Fibroblast of skin of left biceps (primary cell): ENCODE measurements around the gene MT1A.
"Not testable (repeated sequence)": the region's sequence is repeated elsewhere in the genome, so short reads cannot be mapped to it uniquely, and the experiment has no call there.

ENCODE experiments used
- DNase-seq, 2 experiments: peaks; one replicate each; pipeline ENCODE4 v3.0.0-alpha.2; 2013; ENCODE audit warnings: low read depth in 2 of 2

MT1A gene

GRCh38 chr16:56657555-56658326 lies 19.3 kb downstream of the MT1A start, which contains the start of gene MT1F:
TSS of gene MT1F (plus strand) at chr16:56657959. CDS start at chr16:56658059, 100 bp downstream.
- DNase-seq, result no peak

DNA sequence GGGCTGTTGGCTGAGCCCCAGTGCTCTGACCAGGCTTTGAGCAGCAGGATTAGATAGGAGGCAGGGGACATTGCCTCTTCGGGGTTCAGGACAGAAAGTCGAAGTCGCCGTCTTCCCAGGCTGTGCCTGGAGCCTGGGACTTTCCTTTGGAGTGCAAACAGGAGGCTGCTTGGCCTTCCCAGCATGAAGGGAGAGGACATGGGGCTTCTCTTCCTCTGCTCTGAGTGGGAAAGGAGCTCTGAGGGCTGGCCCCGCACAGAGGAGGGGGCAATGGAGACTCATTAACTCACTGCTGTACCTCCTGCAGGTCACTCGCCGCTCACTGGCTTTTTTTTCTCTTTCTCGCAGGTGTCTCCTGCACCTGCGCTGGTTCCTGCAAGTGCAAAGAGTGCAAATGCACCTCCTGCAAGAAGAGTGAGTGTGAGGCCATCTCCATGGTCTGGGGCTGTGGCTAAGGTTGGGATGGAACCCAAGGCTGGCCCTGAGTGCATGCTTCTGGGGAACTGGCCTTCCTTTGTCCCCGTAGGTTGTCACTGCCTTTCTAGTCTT lies 19.9 kb downstream of the MT1A start:
- DNase-seq, result no peak

- no peak for DNase-seq
These were observed 24.2 kb downstream of the MT1A start for GRCh38 chr16:56662357-56663354.

DNA sequence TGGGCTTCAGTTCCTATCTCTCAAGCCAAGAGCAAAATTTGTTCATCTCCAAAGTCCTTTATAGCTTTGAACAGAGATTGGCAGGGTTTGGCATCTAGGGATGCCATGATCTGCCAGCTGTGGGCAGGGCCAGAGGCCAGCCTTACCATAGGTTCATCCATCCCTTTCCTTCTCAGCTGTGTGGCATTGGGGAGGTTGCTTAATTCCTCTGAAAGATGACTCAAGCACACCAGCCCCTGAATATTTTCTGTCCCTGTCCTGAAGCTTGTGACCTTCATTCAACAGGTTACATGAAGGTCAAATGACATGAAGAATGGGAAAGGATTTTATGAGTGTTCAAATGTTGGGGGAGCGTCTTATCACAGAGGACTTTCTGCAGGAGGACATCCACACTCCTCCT lies 26.0 kb downstream of the MT1A start:
- no peak for DNase-seq

DNA sequence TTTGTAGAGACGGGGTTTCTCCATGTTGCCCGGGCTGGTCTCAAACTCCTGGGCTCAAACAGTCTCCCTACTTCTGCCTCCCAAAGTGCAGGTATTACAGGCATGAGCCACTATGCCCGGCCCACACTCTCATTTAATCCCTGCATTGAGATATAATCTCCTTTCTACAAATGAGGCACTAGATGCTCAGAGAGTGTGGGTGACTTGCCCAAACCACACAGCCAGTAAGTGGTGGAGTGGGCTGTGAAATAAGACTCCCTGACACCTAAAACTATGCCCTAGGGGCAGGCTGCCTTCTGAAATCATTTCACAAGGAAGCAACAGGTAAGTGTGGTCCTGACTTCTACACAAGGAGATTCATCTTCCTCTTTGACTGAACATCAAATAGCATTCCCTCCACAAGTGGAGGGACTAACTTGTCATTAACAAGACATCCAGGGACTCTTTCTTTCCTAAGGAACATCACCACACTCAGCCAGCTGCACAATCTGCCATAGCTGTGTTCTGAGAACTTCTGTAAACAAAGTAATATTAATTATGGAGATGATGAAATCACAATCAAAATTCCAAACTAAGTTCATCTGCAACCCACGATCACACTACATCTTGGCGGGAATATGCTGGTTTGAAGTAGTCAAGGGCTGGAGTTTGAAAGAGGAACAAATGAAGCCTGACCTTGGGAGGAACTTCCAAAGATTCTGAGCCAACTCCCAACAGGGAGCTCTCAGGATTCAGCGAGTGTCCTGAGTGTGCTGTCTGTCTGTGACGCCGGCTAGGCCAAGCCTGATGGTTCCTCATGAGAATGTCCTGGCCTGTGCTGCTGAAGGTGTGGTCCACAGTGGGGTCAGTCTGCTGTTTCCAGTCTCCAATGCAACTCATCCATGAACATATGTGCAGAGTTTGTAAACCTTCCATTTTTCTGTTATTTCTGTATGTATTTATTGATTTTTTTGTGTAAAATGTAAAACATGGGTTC lies 27.1 kb downstream of the MT1A start:
- DNase-seq, result not testable (repeated sequence)

DNA sequence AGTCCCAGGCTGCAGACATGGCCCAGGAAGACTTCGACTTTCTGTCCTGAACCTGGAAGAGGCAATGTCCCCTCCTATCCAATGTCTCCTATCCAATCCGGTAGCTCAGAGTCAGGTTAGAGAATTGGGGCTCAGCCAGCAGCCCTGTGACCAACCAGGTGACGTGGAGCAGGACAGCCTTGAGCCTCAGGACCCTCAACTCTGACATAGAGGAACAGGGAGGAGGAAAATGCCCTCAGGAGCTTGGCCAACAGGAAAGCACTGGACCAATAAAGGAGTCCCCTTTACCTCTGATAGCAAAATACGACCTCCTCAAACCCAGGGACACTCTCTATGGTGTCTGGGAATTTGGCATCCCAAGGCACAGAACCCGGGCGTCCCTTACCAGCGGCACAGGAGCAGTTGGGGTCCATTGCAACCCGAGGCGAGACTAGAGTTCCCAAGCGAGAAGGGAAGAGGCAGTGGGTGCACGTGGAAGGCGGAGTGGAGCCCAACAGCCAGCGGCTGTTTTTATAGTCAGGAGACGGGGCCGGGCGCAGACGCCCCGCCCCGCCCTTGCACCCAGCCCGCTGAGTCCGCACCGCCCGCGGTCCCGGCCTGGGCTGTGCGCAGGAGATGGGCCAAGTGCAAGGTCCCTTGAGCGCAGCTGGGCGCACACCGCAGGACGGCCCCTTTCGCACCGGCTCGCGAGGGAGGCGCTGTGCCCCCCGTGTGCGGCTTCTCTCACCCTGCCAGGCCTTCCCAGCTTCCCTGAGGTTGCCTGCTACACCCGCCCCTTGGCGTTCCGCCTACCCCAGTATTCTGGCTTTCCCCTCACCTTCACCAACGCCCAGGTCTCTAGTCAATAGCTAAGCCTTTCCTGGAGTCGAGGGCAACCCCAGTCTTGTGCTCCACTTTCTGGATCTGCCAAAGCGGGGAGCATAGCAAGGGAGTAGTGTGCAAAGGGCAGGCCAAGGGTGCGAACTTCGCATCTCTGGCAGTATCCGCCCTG lies 29.4 kb downstream of the MT1A start, which contains the start of gene MT1G:
Gene MT1G, minus strand, starts transcription at position 485 of the 991 bp plus-strand sequence. Its CDS starts 72 bp downstream, at position 413.
- no peak for DNase-seq

- no peak for DNase-seq
These were observed 30.8 kb downstream of the MT1A start, which contains the start of gene MT1H for GRCh38 chr16:56669005-56669839. TSS of gene MT1H (plus strand) at chr16:56669814. CDS start at chr16:56669885, 71 bp downstream.

DNA sequence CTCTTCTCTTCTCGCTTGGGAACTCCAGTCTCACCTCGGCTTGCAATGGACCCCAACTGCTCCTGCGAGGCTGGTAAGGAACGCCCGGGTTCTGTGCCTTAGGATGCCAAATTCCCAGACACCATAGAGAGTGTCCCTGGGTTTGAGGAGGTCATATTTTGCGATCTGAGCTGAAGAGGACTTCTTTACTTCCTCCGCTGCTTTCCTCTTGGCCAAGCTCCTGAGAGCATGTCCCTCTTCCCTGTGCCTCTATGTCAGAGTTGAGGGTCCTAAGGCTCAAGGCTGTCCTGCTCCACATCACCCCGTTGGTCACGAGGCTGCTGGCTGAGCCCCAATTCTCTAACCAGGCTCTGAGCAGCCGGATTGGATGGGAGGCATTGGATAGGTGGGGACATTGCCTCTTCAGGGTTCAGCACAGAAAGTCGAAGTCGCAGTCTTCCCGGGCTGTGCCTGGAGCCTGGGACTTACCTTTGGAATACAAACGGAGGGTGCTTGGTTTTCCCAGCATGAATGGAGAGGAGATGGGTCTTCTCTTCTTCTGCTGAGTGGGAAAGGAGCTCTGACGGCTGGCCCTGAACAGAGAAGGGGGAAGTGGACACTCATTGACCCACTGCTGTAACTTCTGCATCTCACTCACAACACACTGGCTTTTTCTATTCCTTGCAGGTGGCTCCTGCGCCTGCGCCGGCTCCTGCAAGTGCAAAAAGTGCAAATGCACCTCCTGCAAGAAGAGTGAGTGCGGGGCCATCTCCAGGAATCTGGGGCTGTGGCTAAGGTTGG lies 31.6 kb downstream of the MT1A start:
- no peak for DNase-seq

DNA sequence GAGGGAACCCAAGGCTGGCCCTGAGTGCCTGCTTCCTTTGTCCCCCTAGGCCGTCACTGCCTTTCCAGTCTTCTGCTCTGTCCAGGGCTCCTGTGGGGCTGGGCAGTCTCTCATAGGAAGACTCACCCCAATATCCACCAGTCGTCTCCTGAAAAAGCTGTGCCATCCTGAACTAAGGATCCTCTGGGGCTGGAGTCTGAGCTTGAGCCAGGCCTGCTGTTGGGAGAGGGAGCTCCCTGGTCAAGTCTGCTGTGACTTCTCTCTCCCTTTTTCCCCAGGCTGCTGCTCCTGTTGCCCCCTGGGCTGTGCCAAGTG lies 32.1 kb downstream of the MT1A start:
- DNase-seq, result no peak

- DNase-seq, result not testable (repeated sequence)
These were observed 33.2 kb downstream of the MT1A start for GRCh38 chr16:56671691-56672090.

GRCh38 chr16:56672171-56672570 lies 33.7 kb downstream of the MT1A start:
- not testable (repeated sequence) for DNase-seq

DNA sequence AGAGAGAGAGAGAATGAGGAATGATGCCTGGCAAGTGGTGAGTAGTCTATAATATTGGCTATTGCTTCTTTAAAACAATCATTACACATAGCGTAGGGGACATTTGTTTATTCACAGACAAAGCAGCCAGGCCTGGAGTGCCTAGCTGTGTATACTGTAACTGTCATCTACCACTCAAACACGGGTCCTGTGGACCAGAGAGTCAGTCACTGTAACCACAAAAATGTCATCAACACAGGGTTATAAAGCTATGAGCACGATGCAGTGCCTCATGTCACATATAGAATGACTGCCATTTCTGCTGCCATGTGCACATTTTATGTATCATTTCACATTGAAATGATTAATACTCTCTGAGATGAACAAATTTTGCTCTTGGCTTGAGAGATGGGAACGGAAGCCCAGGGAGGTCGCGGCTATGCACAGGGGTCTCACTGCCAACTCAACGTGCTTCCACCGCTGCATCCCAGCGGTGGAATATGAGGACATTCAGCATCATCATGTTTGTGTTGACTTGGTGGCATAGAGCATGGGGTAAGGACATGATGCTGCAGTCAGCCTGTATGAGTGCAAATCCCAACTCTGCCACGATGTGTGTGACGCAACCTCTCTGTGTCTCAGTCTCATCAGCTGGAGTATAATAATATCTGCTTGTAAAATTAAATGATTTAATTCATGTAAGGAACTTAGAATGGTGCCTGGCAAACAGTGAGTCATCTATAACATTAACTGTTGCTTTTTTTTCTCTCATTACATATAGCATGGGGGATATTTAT lies 34.5 kb downstream of the MT1A start:
- no peak for DNase-seq

DNA sequence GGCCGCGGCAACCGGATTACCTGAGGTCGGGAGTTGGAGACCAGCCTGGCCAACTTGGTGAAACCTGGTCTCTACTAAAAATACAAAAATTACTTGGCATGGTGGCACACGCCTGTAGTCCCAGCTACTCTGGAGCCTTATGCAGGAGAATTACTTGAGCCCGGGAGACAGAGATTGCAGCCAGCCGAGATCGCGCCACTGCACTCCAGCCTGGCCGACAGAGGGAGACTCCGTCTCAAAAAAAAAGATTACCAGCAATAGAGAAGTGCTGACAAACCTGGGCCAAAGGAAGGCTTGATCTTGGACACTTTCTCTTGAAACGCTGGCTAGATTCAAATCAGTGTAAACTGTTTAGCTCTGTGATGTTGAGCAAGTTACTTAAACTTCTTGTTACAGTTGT lies 35.5 kb downstream of the MT1A start:
- no peak for DNase-seq

DNA sequence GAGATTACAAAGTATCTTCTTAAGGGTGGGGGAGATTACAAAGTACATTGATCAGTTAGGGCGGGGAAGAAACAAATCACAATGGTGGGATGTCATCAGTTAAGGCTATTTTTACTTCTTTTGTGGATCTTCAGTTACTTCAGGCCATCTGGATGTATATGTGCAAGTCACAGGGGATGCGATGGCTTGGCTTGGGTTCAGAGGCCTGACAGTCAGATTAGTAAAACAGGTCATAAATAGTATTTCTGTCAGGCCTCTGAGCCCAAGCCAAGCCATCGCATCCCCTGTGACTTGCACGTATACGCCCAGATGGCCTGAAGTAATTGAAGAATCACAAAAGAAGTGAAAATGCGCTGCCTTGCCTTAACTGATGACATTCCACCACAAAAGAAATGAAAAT lies 36.1 kb downstream of the MT1A start:
- DNase-seq, result not testable (repeated sequence)

- DNase-seq, result no peak
These were observed 37.3 kb downstream of the MT1A start for GRCh38 chr16:56675685-56676210.

DNA sequence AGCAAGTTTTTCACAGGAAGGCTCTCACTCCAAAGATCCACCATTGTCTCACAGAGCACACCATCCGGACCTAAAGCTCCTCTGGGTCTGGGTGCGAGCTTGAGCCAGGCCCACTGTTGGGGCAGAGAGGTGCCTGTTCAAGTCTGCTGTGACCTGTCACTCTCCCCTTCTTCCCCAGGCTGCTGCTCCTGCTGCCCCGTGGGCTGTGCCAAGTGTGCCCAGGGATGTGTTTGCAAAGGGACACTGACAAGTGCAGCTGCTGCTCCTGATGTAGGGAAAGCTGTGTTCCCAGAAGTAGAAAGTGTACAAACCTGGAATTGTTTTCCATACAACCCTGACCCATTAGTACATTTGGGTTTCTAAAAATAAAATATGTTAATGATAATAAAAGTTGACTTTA lies 39.0 kb downstream of the MT1A start:
- no peak for DNase-seq
